ENCODE measurements around the gene CENPO.

DNA sequence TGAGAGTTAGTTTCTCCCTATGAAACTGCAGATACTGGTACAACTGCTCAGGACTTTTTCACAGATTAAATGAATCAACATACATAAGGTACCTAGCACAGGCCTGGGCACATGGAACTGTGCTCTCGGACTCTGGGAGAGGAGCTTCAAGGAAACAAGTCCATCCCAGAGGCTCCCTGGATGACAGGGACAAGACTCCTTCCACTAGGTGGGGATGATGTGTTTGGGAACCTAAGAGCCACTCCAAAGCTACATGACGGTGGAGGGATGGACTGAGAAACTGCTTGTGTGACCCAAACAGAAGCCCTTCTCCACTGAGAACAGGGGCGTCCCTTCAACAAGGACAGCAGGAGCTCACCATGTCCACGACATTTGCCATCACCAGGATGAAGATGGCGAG, 37.1 kb downstream of the CENPO start:
- TF ChIP-seq, protein P1, sequence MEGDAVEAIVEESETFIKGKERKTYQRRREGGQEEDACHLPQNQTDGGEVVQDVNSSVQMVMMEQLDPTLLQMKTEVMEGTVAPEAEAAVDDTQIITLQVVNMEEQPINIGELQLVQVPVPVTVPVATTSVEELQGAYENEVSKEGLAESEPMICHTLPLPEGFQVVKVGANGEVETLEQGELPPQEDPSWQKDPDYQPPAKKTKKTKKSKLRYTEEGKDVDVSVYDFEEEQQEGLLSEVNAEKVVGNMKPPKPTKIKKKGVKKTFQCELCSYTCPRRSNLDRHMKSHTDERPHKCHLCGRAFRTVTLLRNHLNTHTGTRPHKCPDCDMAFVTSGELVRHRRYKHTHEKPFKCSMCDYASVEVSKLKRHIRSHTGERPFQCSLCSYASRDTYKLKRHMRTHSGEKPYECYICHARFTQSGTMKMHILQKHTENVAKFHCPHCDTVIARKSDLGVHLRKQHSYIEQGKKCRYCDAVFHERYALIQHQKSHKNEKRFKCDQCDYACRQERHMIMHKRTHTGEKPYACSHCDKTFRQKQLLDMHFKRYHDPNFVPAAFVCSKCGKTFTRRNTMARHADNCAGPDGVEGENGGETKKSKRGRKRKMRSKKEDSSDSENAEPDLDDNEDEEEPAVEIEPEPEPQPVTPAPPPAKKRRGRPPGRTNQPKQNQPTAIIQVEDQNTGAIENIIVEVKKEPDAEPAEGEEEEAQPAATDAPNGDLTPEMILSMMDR (IDR thresholded peaks at IDR 0.05): no peak
- no peak for TF ChIP-seq POLR2A (IDR thresholded peaks at IDR 0.05)
